CD4-positive, alpha-beta T cell treated with Interleukin-15 for 4 hours (primary cell): ENCODE measurements around the gene ADAP1.
A peak's percentile ranks its signal among the peaks of the same experiment; 100 is the strongest.
"Not testable (repeated sequence)": the region's sequence is repeated elsewhere in the genome, so short reads cannot be mapped to it uniquely, and the experiment has no call there.

Experiments
- DNase-seq: peaks from one replicate; pipeline ENCODE4 v3.0.0-alpha.2; 2020; ENCODE audit warnings: low spot score

Gene ADAP1

GRCh38 chr7:959271-959670 is 4.8 kb upstream of the ADAP1 start:
- DNase-seq: no peak

GRCh38 chr7:958221-959200 is 4.0 kb upstream of the ADAP1 start:
- no peak for DNase-seq

DNA sequence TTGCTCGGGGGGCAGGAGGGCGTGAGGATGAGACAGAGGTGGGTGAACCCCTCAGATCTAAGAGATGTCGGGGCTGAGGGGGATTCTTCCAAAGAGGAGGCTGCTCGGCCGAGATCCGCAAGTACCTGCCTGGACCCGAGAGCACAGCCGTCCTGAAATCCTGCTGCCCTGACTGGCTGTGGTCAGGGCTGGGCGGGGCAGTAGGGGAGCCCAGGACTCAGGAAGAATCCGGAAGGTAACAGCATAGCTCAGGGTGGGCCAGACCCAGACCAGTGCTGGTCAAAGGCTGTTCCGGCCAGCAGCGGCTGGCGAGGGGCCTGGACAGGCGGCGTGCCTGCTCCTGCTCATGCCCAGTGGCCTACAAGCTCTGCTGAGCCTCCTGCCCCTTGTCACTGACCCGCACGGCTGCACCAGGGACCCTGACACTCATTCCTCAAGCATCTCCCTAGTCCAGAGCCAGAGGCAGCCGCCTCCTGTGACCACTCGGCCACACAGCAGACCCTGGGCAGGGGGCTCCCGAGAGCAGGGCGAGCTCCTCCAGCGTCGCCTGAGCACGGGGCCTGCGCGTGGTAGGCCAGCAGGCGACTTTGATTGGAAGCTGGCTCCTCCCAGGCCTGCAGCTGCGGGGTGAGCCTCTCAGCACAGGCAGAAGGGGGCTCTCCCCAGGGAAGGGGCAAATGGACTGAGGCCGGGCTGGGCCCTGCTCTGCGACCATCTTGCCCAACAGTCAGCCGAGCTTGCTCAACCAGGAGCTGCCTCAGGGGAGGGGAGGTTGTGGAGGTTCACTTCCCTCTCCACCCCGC is 3.1 kb upstream of the ADAP1 start:
- DNase-seq: no peak

DNA sequence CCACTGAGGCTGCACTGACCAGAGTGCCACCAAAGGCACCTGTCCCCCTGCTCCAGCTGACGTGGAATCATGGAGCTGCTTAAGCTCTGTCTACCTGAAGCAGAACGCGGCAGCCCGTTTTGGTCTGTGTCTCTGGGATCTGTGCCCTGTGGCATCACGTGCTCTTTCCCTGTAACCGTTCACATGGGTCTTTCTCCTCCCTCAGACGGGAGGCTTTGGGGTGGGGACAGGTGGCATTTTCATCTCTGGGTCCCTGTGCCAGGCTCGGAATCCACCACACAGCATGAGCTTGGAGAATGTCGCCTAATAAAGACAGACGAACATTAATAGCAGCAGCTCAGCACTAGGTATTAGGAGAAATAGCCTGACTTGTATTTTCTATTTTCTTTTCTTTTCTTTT is 1.6 kb upstream of the ADAP1 start:
- no peak for DNase-seq

GRCh38 chr7:953547-954327 is 743 bp downstream of the ADAP1 start:
- no peak for DNase-seq

- no peak for DNase-seq
These were observed 1.7 kb downstream of the ADAP1 start for GRCh38 chr7:952548-953441.

GRCh38 chr7:951881-952547 is 2.5 kb downstream of the ADAP1 start:
- no peak for DNase-seq

DNA sequence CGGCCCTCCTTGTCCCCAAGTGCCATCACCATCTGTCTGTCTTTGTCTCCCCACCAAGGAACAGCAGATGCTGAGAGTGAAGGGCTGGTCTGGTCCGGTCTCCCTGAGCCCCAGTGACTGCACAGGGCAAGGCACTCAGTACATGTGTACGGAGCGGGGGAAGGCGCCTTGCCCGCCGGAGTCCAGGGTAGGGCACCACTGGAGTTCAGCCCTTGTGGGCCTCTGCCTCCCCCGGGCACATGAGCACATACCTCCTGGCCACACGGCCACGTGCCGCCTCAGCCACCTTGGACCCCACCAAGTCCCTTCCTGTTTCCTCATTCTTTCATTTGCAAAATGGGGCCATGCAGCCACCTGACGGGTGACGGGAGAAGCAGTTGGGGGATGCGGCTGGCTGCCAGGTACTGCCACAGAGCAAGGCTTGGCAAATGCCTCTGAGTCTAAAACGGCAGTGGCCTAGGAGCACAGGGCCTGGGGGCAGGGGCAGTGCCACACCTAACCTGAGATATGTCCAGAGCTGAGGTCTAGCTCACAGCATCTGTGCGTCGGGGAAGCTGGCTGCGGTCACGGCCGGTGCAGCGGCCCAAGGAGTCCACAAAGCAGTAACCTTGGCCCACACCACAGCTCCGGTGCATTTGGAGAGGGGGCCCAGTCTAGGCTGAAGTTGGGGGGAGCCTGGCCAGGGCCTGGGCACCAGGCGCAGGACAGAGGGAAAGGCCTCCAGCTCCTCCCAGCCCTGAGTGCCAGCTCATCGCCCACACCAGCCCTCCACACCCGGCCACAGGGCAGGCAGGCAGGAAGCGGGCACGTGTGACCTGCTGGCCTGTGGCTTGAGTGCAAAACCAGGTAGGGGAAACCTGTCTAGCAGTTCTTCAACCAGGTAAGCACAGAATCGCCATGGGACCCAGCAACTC is 5.2 kb downstream of the ADAP1 start:
- DNase-seq: no peak

DNA sequence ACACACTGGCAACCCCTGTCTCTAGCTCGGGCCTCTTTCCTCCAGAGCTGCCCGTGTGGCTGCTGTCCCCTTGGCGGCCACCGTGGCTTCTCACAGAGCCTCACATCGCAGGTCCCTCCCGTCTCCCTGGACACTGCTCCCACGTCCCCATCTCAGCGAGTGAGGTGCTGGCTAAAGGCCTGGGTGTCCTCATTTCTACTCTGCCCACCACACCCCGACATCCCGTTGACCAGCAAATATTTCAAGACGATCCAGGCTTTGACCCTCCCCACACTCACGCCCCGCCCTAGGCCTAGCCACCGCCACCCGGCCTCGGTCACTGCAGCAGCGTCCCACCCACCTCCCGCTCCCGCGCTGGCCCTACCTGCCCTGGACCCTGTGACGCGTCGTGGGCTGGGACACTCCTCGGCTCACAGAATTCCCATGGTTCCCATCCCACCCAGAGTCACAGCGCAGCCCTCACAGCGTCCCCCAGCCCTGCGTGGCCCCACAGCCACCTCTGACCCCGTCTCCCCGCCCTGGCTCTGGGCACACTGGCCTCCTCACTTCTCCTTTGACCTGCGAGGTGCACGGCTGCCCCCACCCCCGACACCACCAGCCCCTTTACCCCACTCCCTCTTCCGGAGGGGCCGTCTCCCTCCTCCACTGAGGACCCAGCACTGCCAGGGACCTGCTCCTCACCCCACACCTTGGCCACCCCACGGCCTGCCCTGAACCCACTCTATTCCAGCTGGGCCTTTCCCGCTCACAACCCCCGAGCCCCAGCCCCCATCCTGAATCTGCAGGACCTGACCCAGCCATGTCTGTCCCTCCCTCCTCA is 6.9 kb downstream of the ADAP1 start:
- DNase-seq: no peak

DNA sequence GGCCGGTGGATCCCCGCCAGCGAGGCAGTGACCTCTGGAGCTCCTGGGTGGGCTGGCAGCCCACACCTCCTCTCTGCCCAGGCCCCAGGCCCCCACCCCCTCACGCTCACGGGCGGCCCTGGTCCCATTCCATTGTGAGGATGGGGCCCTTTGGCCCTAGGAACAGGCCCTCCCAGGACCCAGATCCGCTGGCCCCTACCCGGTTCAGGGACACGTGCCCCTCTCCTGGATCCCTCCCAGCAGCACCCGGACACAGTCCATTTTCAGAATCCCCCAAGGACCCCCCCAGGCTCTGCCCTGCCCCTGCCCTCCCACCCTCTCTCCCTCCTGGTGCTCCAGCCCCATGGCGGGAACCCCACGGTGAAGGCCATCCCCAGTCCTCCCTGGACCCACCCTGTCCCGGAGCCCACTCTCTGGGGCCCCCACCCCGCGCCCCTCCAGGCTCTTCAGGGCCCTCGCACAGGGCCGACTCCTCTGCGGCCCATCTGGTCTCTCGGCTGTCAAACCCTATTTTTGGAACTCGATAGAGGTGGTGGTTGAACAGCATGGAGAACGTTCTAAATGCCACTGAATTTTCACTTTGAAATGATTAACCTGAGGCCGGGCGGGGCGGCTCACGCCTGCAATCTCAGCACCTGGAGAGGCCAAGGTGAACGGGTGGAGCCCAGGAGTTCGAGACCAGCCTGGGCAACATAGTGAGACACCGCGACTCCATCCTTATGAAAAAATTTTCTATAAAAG is 8.1 kb downstream of the ADAP1 start:
- DNase-seq: no peak

GRCh38 chr7:945556-946255 is 8.8 kb downstream of the ADAP1 start:
- DNase-seq: no peak

DNA sequence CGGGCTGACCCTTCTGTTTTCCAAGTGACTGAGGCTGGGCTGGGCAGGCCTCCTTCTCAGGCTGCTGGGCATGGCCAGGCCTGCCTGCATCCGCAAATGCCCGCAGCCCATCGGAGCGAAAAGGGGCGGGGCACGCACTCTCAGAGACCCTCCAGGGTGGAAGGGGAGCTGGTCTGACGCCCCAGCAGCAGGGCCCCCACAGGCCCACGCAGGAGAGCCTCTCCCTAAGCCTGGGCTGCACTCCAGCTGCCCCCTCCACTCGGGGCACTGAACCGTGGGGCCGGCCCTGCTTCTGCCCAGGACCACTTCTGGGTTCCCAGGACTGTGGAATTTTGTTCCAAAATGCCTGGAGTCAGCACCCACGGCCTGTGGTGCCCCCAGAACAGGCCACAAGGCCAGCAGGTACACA is 9.3 kb downstream of the ADAP1 start:
- DNase-seq: no peak

GRCh38 chr7:944744-945143 is 9.7 kb downstream of the ADAP1 start:
- no peak for DNase-seq

GRCh38 chr7:943793-944192 is 10.7 kb downstream of the ADAP1 start:
- not testable (repeated sequence) for DNase-seq

DNA sequence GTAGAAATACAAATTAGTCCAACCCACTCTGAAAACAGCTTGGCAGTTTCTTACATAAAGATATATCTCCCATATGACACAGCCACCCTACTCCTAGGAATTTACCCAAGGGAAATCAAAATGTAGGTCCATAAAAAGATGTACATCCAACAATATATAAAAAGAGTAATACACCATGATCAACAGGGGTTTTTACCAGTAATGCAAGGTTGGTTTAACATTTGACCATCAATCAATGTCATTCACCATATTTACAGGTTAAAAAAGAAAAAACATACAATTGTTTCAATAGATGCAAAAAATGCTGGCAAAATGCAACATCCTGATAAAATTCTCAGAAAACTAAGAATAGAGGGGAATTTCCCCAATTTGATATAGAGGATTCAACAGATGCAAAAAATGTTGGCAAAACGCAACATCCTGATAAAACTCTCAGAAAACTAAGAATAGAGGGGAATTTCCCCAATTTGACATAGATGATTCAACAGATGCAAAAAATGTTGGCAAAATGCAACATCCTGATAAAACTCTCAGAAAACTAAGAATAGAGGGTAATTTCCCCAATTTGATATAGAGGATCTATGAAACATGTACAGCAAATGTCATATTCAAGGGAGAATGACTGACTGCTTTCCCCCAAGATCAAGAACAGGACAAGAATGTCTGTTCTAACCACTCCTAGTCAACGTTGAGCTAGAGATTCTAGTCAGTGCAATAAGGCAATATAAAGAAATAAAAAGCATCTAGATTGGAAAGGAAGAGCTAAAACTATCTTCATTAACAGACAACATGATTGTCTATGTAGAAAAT is 13.7 kb downstream of the ADAP1 start:
- DNase-seq: peak; percentile 15

DNA sequence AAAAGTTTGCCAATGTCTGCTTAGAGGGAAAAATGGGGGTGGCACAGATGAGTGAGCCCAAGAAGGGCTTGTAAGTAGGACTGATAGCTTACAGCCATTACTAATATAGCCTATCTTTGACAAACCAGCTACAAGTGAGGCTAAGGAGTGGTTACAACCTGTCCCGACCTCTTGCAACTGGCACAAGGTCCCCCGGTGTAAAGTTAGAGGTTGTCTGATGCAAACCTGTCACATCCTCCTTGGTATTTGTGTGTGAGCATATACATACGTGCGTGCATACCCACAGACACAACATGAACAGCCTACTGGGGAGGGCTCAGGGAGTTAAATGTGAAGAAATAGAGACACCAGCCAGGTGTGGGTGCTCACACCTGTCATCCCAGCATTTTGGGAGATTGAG is 14.6 kb downstream of the ADAP1 start:
- DNase-seq: no peak
